Ishikawa (cell line): ENCODE measurements around the gene KIF18A.

Experiments used
- CEBPB ChIP-seq: IDR thresholded peaks from 2 replicates; pipeline ENCODE4 v1.6.1; 2012
- CREB1 ChIP-seq: IDR thresholded peaks from 2 replicates; pipeline ENCODE4 v1.6.1; 2012; ENCODE audit warnings: low read depth
- EGR1 ChIP-seq: IDR thresholded peaks from 2 replicates; pipeline ENCODE4 v1.6.1; 2012
- EP300 ChIP-seq: IDR thresholded peaks from 2 replicates; pipeline ENCODE4 v1.6.1; 2012; ENCODE audit warnings: borderline replicate concordance
- FOXM1 ChIP-seq: IDR thresholded peaks from 2 replicates; pipeline ENCODE4 v1.6.1; 2012; ENCODE audit warnings: low read depth, borderline replicate concordance
- NFIC ChIP-seq: IDR thresholded peaks from 2 replicates; pipeline ENCODE4 v1.6.1; 2012
- RAD21 ChIP-seq: IDR thresholded peaks from 2 replicates; pipeline ENCODE4 v1.6.1; 2012; ENCODE audit warnings: low read depth
- TAF1 ChIP-seq: IDR thresholded peaks from 2 replicates; pipeline ENCODE4 v1.6.1; 2012; ENCODE audit warnings: low read depth, mild to moderate bottlenecking
- TCF12 ChIP-seq: IDR thresholded peaks from 2 replicates; pipeline ENCODE4 v1.6.1; 2012; ENCODE audit warnings: low read depth
- TEAD4 ChIP-seq: IDR thresholded peaks from 2 replicates; pipeline ENCODE4 v1.6.1; 2012
- YY1 ChIP-seq: IDR thresholded peaks from 2 replicates; pipeline ENCODE4 v1.6.1; 2012; ENCODE audit warnings: low read depth
- ZBTB7A ChIP-seq: IDR thresholded peaks from 2 replicates; pipeline ENCODE4 v1.6.1; 2012; ENCODE audit warnings: low read depth
- TF ChIP-seq, protein P1 (sequence below): IDR thresholded peaks from 2 replicates; pipeline ENCODE4 v1.6.1; 2012
- TF ChIP-seq, protein P2 (sequence below): IDR thresholded peaks from 2 replicates; pipeline ENCODE4 v1.6.1; 2012
- TF ChIP-seq, protein P3 (sequence below): IDR thresholded peaks from 2 replicates; pipeline ENCODE4 v1.6.1; 2012; ENCODE audit warnings: low read depth, mild to moderate bottlenecking

The KIF18A gene

DNA sequence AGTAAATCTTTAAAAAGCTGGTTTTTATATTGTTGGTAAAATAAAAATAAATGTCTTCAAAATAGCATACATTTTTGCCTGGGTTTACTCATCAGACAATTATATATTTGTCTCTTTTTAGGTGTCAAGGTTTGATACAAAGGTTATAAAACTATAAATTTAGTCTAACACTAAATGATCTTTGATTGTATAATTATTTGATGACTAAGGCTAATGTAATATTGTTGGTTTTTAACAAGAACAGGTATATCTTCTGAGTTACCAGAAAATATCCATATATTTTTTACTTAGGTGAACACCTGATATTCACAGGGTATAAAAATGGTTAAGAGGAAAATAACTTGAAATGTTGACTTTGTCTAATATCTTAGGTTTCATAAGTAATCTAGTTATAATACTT is 104.3 kb downstream of the KIF18A start:
- TF ChIP-seq, protein P1, sequence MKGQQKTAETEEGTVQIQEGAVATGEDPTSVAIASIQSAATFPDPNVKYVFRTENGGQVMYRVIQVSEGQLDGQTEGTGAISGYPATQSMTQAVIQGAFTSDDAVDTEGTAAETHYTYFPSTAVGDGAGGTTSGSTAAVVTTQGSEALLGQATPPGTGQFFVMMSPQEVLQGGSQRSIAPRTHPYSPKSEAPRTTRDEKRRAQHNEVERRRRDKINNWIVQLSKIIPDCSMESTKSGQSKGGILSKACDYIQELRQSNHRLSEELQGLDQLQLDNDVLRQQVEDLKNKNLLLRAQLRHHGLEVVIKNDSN = no peak
- no peak for TF ChIP-seq NFIC
- TF ChIP-seq, protein P2, sequence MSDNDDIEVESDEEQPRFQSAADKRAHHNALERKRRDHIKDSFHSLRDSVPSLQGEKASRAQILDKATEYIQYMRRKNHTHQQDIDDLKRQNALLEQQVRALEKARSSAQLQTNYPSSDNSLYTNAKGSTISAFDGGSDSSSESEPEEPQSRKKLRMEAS = no peak
- no peak for TF ChIP-seq FOXM1
- TF ChIP-seq EP300 = no peak
- no peak for TF ChIP-seq TEAD4
- no peak for TF ChIP-seq YY1
- TF ChIP-seq ZBTB7A = no peak
- TF ChIP-seq TCF12 = no peak
- no peak for TF ChIP-seq CEBPB
- no peak for TF ChIP-seq CREB1
- no peak for TF ChIP-seq RAD21
- TF ChIP-seq, protein P3, sequence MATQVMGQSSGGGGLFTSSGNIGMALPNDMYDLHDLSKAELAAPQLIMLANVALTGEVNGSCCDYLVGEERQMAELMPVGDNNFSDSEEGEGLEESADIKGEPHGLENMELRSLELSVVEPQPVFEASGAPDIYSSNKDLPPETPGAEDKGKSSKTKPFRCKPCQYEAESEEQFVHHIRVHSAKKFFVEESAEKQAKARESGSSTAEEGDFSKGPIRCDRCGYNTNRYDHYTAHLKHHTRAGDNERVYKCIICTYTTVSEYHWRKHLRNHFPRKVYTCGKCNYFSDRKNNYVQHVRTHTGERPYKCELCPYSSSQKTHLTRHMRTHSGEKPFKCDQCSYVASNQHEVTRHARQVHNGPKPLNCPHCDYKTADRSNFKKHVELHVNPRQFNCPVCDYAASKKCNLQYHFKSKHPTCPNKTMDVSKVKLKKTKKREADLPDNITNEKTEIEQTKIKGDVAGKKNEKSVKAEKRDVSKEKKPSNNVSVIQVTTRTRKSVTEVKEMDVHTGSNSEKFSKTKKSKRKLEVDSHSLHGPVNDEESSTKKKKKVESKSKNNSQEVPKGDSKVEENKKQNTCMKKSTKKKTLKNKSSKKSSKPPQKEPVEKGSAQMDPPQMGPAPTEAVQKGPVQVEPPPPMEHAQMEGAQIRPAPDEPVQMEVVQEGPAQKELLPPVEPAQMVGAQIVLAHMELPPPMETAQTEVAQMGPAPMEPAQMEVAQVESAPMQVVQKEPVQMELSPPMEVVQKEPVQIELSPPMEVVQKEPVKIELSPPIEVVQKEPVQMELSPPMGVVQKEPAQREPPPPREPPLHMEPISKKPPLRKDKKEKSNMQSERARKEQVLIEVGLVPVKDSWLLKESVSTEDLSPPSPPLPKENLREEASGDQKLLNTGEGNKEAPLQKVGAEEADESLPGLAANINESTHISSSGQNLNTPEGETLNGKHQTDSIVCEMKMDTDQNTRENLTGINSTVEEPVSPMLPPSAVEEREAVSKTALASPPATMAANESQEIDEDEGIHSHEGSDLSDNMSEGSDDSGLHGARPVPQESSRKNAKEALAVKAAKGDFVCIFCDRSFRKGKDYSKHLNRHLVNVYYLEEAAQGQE = no peak
- TF ChIP-seq TAF1 = no peak
- no peak for TF ChIP-seq EGR1

DNA sequence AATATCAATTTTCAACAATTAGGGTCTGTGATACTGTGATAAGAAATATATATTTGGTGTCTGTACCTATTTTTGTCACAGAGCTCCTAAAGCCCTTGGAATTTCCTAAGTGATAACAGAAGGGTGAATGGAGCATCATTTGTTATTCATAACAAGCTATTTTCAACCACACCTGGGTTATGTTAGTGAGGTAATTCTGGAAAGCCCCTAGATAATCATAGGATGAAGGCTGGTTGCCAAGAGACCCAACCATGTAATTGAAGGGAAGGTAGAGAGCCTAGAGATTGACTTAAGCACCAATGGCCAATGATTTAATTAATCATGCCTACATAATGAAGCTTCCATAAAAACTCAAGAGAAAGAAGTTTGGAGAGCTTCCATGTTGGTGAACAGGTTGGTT is 109.4 kb downstream of the KIF18A start:
- no peak for TF ChIP-seq FOXM1
- TF ChIP-seq, protein P1 = no peak
- no peak for TF ChIP-seq TEAD4

DNA sequence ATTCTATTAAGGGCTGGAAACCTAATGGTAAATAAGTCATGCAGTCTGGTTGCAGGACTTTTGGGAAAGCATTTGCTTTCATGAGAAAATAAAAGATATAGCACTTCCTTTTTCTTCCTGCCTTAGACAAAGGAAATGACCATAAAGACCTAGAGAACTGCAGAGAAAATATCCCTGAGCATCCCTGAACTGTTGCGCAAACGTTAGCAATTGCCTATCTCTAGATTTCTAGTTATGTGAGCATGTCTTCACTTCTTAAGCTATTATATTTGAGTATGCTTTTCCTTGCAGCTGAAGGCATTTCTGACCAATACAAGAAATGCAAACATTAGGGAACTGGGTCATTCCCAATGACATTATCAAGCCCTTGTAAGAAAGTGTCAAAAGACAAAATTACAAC is 110.6 kb downstream of the KIF18A start:
- TF ChIP-seq, protein P2 = no peak
- TF ChIP-seq TEAD4 (no peak), CREB1 (no peak)

DNA sequence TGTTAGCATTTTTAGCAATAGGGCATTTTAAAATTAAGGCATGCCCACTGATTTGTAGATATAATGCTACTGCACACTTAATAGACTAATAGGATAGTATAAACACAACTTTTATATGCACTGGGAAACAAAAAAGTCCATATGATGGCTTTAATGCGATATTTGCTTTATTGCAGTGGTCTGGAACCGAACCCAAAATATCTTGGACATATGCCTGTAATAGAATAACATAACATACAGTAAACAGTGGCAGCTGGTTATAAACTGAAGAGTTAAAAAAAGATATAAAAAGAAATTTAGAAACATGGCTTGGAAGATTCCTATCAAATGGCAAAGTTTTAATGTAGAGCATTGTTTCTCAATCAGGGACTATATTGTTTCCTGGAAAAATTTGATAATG is 111.9 kb downstream of the KIF18A start:
- TF ChIP-seq CEBPB (no peak), ZBTB7A (no peak), EP300 (no peak), NFIC (no peak), CREB1 (no peak), YY1 (no peak), FOXM1 (no peak), TCF12 (no peak), TAF1 (no peak), TEAD4 (no peak), EGR1 (no peak), RAD21 (no peak)
- TF ChIP-seq, protein P3 = no peak
- TF ChIP-seq, protein P2 = no peak
- TF ChIP-seq, protein P1 = no peak

DNA sequence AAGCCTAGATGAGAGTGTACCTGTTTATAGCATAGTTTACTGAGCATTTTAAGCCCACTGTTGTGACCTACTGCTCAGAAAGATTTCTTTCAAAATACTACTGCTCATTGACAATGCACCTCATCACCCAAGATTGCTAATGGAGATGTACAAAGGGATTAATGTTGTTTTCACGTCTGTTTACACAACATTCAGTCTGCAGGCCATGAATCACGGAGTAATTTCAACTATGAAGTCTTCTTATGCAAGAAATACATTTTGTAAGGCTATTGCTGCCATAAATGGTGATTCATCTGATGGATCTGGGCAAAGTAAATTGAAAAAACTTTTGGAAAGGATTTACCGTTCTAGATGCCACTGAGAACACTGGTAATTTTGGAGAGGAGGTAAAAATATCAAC is 112.9 kb downstream of the KIF18A start:
- TF ChIP-seq ZBTB7A (no peak), TCF12 (no peak), TEAD4 (no peak), CREB1 (no peak), RAD21 (no peak), EP300 (no peak), YY1 (no peak), NFIC (no peak), FOXM1 (no peak), CEBPB (no peak), TAF1 (no peak), EGR1 (no peak)
- TF ChIP-seq, protein P2 = no peak
- TF ChIP-seq, protein P3 = no peak
- TF ChIP-seq, protein P1 = no peak
